Kidney (tissue), 14 donors: ENCODE data around the gene KLF11. TPM values are rescaled to one million over a fixed set of nuclear protein-coding genes. Genes with fewer than 3 reads are reported as not detected.

Source experiments
- DNase-seq, 5 donors: peaks; one replicate each; pipeline ENCODE4 v3.0.0-alpha.2; 2013 to 2020
- FAIRE-seq: peaks from 2 replicates; lab custom pipeline; 2012; peaks lifted over from hg19 to GRCh38; lab: Jason Lieb, UNC
- H3K27ac ChIP-seq, 2 donors: one replicate each; pipeline ENCODE4 v1.7.0; 2013; ENCODE audit warnings: low read depth in 2 of 2, low read length in 2 of 2, inconsistent platforms in 1 of 2
- H3K27me3 ChIP-seq: one replicate; pipeline ENCODE4 v1.7.1; 2013; ENCODE audit warnings: low read length, inconsistent platforms; ENCODE audit not compliant: control insufficient read depth, insufficient read depth
- H3K36me3 ChIP-seq, 3 donors: one replicate each; pipeline versions ENCODE4 v1.7.0 to v1.7.1; 2013; ENCODE audit warnings: low read length in 3 of 3, control low read depth in 1 of 3, inconsistent platforms in 1 of 3; ENCODE audit not compliant: insufficient read depth in 3 of 3, control insufficient read depth in 2 of 3
- H3K4me1 ChIP-seq, 3 donors: one replicate each; pipeline versions ENCODE4 v1.7.0 to v1.7.1; 2013; ENCODE audit warnings: low read length in 3 of 3, inconsistent platforms in 1 of 3, low read depth in 1 of 3; ENCODE audit not compliant: control insufficient read depth in 2 of 3, insufficient read depth in 2 of 3
- H3K4me3 ChIP-seq, 3 donors: one replicate each; pipeline versions ENCODE4 v1.7.0 to v1.8.1; 2013; ENCODE audit warnings: low read length in 3 of 3, control low read depth in 1 of 3, inconsistent platforms in 1 of 3
- H3K9ac ChIP-seq, 3 donors: one replicate each; pipeline versions ENCODE4 v1.7.0 to v1.7.1; 2013; ENCODE audit warnings: low read length in 3 of 3, control low read depth in 1 of 3, inconsistent platforms in 1 of 3
- H3K9me3 ChIP-seq, 3 donors: one replicate each; pipeline versions ENCODE4 v1.7.0 to v1.7.1; 2013; ENCODE audit warnings: low read length in 3 of 3, control low read depth in 1 of 3, inconsistent platforms in 1 of 3; ENCODE audit not compliant: control insufficient read depth in 2 of 3, insufficient read depth in 1 of 3
- intact Hi-C: fragments of 100-400 bp; cut with DNase I; formaldehyde crosslinking; loops from one replicate; pipeline ENCODE4 v1.11.1; 2022
- polyA plus RNA-seq: library from polyadenylated mRNA; stranded (reverse); fragments of 350-450 nt; fragmentation: Illumina TruSeq; extraction: RNeasy Lipid Tissue Mini Kit (QIAGEN cat#74804); gene quantifications from one replicate; pipeline ENCODE4 v1.2.3, GENCODE V29; 2014; ENCODE audit warnings: low read depth, low replicate concordance; ENCODE audit not compliant: insufficient read depth
- total RNA-seq: library from RNA; stranded (reverse); fragmentation: NEBNext Ultra II Directional; extraction: Animal tissue kit (Norgen Biotek cat#: 25700); gene quantifications from one replicate; pipeline ENCODE4 v1.2.1, GENCODE V29; 2021
- TF ChIP-seq, protein P1 (sequence below): IDR thresholded peaks from 3 replicates; pipeline ENCODE4 v1.5.1; 2012; ENCODE audit warnings: mild to moderate bottlenecking, moderate library complexity, borderline replicate concordance; ENCODE audit not compliant: insufficient read depth; ENCODE audit errors: extremely low read depth
- donor health status: control.
- donor health status: control.
- donor health status: control.
- donor health status: control.
- donor health status: control.
- donor health status: DM: yes; HTN: yes; CAD: no.
- donor health status: Normal renal cell carcinoma (clear cell type).

Gene KLF11
- total and polyA plus RNA-seq, 2 donors from 2014 or later = 9.4 to 34.0 TPM

DNA sequence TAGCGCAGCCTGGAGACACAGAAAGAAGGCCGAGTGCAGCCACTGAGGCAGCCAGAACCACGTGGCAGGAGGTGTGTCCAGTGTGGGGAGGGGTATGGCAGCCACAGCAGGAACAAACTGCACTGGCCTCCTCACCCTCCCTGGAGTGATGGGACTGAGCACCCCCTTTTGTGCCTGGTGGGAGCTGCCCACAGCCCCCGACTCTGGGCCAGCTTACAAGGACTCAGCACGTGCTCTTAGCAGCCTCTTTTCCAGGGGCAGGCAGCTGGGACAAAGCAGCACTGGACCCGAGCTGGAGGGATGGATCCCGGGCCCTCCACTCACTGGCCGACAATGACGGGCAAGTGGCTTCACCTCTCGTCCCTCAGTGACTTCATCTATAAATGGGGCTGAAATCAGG lies 5.2 kb upstream of the KLF11 start:
- H3K4me1 ChIP-seq = peaks cover 0 to 39% (median 35%) of the 10 kb centered on the region in 3 donors
- no peak overlapping the region for H3K9ac ChIP-seq
- peak overlapping the region in 1 of 2 donors; percentile 19 for H3K27ac ChIP-seq
- no peaks in the 10 kb centered on the region for H3K9me3 ChIP-seq
- H3K27me3 ChIP-seq = no peaks in the 10 kb centered on the region
- H3K36me3 ChIP-seq = no peaks in the 10 kb centered on the region
- TF ChIP-seq, protein P1, sequence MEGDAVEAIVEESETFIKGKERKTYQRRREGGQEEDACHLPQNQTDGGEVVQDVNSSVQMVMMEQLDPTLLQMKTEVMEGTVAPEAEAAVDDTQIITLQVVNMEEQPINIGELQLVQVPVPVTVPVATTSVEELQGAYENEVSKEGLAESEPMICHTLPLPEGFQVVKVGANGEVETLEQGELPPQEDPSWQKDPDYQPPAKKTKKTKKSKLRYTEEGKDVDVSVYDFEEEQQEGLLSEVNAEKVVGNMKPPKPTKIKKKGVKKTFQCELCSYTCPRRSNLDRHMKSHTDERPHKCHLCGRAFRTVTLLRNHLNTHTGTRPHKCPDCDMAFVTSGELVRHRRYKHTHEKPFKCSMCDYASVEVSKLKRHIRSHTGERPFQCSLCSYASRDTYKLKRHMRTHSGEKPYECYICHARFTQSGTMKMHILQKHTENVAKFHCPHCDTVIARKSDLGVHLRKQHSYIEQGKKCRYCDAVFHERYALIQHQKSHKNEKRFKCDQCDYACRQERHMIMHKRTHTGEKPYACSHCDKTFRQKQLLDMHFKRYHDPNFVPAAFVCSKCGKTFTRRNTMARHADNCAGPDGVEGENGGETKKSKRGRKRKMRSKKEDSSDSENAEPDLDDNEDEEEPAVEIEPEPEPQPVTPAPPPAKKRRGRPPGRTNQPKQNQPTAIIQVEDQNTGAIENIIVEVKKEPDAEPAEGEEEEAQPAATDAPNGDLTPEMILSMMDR = no peak
- no peak overlapping the region for H3K4me3 ChIP-seq
- FAIRE-seq (no peak), DNase-seq (peak in 2 of 5 donors; percentile 30 to 65)
- intact Hi-C loops = no loop called here

DNA sequence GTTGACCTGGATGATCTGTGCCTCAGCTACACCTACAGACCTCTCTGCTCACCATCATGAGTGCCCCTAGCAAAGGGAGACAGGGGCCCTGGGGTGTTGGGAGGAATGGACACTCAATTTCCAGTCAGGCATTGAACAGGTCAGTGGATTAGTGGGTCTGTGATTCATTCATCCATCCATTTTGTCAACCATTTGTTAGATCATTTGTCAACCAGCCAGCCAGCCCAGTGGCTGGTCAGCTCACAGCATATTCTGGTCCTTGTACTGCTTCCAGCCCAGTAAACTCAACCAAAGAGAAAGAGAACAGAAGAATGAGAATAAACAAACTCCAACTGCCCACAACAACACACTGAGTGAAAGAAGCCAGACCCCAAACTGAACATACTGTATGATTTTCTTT lies 4.6 kb upstream of the KLF11 start:
- Histone ChIP-seq H3K36me3 (no peaks in the 10 kb centered on the region), H3K4me3 (no peak overlapping the region), H3K9me3 (no peaks in the 10 kb centered on the region), H3K27me3 (no peaks in the 10 kb centered on the region), H3K9ac (no peak overlapping the region), H3K4me1 (peaks cover 0 to 39% (median 35%) of the 10 kb centered on the region in 3 donors), H3K27ac (no peak overlapping the region)
- intact Hi-C loops = no loop called here
- peak in 1 of 5 donors; percentile 29 for DNase-seq
- no peak for FAIRE-seq
- TF ChIP-seq, protein P1 = no peak

GRCh38 chr2:10039658-10040410 lies 3.5 kb upstream of the KLF11 start:
- FAIRE-seq (no peak), DNase-seq (peak in 2 of 5 donors; percentile 32 to 72)
- Histone ChIP-seq H3K9me3 (no peaks in the 10 kb centered on the region), H3K4me1 (peaks cover 0 to 39% (median 35%) of the 10 kb centered on the region in 3 donors), H3K4me3 (no peak overlapping the region), H3K27me3 (no peaks in the 10 kb centered on the region), H3K36me3 (no peaks in the 10 kb centered on the region), H3K27ac (peak overlapping the region in 1 of 2 donors; percentile 43), H3K9ac (peak overlapping the region in 1 of 3 donors; percentile 40)
- TF ChIP-seq, protein P1 = peak; percentile 16
- intact Hi-C loops = no loop called here
